Measurements from ENCODE around the gene YIPF5.

The YIPF5 gene

DNA sequence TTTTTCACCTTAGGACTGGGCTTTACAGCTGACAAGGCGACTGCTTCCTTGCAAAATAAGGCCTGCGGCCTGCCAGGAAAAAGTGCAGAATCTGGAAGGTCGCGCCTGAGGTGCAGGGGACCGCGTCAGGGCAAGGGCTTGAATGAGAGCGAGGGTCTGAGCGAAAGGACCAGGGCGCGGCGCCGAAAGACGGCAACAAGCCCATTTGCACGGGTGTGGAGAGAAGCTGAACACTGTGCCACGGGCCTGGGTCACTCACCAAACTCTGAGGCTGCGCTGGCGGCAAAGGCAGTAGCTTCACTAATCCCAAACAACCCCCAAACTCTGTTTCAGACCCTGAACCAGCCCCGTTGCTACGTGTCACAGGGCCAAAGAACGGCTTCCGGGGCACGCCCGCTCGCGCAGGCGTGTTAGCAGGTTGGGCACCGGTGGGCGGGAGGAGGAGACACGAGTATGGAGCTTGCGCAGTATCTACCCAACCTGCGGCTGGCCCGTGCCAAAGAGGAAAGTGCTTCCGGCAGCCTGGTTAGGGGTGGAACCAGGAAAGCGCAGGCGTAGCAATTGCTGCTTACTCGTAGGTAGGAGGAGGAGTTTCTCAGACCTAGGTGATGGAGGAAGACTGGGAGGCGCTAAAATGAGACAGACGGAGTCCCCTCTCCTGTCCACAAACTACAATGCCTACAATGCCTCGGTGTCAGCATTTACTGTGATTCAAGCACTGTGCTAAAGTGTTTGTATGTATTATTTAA, at the start of gene YIPF5, which contains the start of gene KCTD16:
Gene YIPF5 (minus strand): TSS at position 384 of the 749 bp plus-strand sequence. CDS start 704 bp downstream, outside the sequence.
Gene KCTD16 (plus strand): TSS at position 598 of the 749 bp plus-strand sequence.
- DNase-seq = peak; percentile 81 to 92

DNA sequence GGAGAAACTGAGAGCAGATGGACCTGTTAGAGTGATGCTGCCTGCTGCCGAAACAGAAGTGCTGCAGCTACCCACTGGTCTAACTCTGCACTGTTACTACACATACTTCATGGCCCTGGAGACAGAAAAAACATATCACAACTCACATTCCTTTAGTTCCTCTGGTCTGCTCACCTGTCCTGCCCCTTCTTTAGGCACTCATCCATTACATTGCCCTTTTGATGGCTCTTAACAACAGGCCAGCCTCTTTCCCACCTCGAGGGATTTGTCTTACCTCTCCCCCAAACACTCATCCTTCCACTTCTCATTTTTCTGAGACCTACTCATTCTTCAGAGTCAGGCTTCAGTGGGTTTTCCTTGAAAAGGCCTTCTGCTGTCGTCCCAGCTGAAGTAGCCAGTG, 49.4 kb upstream of the YIPF5 start:
- DNase-seq = no peak

DNA sequence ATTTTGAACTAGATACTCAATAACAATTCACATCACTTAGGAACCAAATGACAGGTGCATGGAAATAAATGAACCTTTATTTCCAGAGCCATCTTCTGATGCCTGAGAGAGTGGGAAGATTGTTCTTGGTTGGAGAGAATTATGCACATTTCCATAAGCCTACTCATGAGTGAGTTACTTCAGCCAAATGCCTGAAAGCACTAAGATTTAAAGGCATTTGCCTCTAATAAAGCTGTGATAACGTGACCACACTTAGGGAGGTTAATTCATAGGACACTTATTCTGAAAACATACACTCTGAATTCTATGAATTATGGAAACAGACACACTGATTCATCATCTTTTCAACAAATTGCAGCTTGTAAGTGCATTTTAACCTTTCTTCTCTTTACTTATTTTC, 40.2 kb upstream of the YIPF5 start:
- no peak for DNase-seq

DNA sequence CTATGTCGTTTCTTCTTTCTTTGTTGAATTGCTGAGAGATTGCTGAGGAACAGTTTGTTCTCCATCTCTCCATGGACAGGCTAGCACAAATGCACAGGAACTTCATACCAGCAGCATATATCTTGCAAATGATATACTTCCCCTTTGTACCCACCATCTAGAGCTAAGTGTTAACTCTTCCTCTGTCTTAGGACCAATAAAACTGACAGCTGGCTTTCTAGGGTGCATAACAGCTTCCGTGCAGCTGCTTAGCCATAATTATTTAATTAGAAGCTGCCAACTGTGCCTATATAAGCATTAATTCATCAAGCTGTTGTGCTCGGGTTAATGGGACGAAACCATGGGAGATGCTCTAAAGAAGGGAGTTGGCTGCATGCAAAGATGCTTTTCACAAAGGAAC, 38.9 kb upstream of the YIPF5 start:
- DNase-seq = no peak

DNA sequence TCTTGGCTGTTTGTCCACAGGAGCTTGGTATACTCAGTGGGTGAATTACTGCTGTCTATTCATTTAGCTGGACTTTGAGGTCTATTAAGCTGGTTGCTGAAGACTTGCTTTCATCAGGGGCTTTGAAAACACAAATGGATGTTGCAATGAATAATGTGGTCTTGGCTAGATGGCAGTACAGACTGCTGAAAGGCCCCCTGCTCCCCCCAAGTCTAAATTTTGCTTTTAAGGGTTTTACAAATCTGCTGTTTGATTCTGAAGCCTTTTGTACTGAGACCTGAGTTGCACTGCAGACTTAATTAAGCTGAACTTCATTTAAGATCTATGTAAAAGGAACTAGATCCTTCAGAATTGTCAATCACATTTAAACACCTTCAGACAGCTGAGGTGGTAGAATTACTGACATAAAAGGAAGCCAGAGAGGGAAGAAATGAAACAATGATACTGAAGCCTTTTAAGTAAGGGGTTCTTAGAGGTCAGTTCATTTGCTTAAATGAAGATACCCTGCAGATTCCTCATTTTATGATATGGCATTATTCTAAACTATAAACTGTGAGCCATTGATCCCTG, 37.5 kb upstream of the YIPF5 start:
- no peak for DNase-seq

DNA sequence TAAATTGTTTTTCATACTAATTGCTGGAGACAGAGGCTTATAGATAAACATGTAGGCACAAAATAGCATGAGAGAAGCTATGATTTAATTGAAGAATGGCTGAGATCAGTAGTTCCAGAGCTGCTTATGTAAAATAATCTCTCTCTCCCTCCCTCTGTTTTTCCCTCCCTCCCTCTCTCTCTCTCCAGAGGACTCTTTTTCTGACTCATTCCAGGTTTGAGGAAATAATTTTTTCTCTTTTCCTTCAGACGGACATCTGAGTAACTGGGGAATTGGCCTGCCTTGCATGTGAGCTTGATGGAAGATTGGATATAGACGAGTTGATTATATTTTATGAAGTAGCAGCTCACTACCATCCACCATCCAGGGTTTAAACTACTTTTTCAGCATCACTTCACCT, 35.7 kb upstream of the YIPF5 start:
- no peak for DNase-seq

DNA sequence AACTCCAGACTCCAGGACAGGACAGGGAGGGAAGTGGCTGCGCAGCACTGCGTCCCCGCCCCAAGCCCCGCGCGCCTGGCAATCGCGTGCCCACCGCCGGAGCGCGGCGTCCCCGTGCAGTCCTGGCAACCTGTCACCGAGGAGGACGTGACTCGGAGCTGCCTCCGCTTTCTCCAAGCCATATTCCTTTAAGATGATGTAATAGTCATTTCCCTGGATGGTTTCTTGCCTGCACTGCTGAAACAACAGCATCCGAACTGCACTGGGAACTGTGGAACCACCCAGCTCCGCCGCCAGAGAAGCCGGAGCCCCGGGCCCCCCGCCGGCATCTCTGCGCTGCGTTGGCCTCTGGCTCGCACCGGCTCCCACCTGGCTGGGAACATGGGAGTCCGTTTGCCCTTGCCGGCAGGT, 34.7 kb upstream of the YIPF5 start:
- DNase-seq = no peak

DNA sequence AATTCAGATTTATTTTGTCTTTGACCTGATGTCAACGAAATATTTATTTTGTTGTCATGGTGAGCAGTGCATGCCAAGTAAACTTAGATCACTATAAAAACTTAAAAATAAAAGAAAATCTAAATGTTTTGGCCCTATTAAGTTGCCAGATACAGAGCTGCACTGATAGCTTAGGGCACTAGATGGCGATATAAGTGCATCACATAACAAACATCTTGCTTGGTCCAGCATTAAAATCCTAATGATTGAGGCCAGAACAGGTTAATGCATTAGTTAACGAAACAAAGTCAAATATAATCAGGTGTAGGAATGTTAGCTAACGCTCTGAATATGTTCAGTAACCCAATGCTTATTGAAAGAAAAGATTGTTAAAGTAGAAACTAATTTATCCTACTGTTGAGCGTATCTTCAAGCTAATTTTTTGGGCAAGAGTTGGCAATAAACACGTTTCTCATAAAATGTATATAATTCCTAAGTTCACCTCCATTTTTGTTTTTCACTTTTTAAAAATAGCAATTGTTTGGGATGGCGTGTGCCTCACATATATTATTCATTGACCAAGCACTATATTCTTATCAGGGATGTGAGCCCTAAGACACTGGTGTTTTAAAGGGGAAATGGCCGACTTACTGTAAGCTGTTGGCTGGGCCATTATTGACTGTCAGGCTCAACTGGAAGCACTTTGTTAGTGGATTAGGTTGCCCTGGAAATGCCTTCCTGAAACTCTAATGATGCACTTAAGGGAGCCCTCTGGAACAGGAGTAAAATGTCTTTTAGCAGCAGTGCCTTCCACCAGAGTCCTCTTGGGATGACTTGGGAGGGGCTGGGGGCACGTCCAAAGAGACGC, 33.5 kb upstream of the YIPF5 start:
- no peak for DNase-seq

DNA sequence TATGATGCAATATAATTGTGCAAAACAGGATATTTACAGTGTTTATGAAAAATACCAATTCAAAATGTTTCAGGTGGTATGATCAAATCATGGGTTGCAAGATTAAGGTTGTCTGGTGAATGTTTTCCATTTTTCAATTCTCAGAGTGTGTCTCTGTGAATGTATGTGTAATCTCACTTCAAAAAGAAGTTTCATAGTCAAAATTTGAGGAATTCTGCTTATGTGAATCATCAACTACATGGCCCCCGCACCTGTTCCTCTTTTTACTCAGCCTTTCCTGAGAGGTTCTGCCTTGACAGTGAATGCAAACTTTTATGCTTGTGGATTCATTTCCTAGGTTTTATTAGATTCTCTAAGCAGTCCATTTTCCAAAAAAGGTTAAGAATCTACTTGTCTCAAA, 32.3 kb upstream of the YIPF5 start:
- no peak for DNase-seq

DNA sequence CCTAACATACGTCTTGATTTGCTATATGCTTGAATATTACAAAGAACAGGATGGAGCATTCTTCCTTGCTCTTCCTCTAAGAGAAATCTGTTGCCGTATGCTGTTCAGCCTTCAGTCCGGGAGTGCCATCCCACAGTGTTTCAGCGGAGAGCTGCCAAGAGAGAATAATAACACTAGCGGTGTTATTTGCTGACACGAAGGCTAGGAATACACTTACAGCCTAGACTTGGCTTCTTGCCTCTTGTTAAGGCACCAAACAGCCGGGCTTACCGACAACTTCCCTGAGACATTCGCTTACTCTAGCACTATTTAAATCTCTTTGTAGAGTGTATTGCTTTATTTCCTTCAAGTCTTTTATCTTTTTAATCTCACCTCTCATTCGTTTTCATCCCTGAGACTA, 31.6 kb upstream of the YIPF5 start:
- DNase-seq = no peak

DNA sequence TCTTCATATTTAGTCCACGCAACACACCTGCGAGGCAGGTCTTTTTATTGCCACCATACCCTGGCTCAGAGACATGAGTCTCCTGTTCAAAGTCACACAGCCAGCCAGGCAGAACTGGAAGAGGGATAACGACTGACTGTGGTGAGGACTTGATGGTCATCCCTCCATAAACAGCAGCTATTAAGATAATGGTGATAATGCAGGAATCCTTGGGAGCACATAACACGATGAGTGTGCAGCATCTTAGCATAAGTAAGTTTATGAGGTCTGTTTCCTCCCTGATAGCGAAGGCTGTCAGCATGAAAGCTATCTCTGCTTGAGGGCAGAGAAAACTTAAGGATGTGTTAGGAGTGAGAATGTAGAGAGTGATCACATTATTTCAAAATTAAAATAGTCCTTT, 31.1 kb upstream of the YIPF5 start:
- DNase-seq = no peak

DNA sequence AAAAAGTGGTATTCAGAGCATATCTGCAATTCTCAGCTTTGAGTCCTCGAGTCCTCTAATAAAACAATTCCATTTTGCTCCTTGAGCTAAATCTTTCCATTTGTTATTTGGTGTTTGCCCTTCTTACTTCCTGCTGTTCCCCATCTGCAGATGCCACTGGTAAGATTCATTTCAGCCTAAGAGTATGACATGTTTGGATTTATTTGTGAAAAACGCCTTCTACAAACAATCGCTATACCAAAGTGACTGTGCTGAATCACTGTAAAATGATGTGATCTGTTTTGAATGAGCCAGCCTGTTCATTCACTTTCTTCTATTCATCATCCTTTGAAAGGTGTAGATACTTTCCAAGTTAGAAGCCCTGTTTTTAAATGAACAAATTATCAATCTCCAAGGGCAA, 27.9 kb upstream of the YIPF5 start:
- DNase-seq = no peak

DNA sequence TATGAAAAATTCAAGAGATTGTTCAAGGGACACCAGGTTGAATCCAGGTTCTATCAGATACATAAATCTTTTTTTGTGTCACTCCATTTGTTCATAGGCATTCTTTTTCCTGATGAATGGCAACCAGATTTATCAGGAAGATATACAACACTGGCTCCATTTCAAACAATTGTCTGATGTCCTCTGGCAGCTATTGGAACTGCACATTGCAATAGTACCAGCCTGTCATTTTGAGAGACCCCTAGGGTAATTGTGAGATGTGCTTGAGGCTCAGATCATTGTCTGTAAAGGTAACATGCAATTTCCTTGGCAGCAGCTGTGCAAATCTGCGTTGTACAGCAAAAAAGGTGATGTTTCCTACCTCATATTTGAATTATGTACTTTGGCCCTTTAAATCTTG, 26.2 kb upstream of the YIPF5 start:
- DNase-seq = no peak

DNA sequence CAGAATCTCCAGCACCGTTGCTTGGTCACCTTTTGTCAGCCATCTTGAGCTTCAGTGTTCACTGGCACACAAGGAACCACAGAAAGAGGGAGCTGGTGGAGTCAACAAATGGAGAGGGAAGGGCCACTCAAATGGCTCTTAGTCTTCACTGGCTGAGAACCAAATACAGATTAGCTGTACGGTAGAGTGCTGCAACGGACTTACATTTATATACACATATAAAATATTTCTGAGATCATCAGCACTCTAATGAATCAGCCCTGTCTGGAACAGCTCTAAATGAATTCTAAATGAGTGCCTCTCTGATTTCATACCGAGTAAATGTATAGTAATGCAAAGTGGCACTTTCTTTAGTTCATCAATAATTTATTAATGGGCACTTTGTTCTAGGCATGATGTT, 25.0 kb upstream of the YIPF5 start:
- DNase-seq = no peak

DNA sequence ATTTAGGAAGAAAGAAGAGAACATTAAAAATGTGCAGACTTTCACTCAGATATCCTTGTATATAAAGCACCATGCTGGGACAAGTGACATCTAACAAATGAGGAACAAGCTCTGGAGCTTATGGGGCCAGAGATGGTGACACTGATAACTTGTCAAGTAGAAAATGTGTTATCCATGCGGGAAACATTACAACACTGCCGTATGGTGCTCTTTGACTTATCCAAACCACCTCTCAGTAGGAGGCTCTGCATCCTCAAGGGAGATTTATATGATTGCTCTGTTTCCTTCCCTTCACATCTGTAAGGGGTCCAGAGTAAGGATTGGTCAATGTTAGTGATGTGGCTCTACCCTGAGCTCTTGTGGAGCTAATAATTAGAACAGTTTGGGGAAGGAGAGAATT, 23.7 kb upstream of the YIPF5 start:
- no peak for DNase-seq

DNA sequence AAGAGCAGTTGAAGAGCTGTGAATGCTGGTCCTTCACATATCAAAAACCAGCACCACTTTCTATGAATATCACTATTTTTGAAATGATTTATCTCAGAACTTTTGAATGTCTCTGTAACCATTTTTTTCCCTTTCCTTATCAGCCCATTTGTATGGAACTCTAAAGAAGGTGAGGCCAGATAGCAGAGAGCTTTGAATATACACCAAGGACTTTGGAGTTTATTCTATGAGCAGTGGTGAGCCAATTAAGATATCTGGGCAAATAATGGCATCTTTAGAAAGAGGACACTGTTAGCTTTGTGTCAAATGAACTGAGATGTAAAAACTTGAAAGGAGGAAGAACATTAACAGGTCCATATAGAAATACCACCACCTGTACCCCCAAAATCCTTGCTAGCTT, 22.2 kb upstream of the YIPF5 start:
- no peak for DNase-seq

DNA sequence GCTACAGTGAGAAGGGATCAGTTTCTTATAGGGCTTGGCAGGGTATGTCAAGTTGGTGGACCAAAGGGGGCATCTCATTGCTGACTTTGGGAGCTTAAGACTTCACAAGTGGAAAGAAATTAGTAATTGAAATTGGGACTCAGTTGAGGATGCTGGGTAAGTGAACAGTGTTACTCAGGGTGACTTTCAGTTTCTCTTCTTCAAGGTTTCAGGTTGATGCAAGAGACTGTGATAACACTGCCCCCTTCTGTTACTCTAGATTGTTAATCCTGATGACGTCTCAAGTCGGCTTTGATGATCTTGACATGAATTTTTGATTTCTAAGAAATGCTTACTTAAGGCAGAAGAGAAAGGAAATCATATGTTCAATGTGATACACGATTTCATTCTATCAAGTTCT, 21.5 kb upstream of the YIPF5 start:
- peak in 1 of 2 donors; percentile 87 for DNase-seq

DNA sequence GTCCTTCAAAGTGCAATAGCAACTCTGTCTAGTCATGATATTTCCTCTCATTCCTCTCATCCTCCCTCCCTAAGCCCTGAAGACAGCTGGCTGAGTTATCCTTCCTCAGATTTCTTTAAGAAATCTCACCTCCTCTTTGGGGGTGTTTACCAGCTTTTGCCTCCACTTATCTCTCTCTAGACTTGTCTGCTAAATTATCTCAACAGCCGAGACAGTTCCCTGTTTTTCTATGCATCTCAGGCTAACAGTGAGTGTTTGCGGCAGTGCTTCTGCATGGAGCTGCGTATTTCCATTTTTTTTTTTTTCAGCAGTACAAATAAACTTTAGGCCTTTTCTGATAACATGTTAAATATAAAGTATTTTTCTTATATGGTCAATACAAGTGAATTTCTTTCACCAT, 21.1 kb upstream of the YIPF5 start:
- DNase-seq = no peak

DNA sequence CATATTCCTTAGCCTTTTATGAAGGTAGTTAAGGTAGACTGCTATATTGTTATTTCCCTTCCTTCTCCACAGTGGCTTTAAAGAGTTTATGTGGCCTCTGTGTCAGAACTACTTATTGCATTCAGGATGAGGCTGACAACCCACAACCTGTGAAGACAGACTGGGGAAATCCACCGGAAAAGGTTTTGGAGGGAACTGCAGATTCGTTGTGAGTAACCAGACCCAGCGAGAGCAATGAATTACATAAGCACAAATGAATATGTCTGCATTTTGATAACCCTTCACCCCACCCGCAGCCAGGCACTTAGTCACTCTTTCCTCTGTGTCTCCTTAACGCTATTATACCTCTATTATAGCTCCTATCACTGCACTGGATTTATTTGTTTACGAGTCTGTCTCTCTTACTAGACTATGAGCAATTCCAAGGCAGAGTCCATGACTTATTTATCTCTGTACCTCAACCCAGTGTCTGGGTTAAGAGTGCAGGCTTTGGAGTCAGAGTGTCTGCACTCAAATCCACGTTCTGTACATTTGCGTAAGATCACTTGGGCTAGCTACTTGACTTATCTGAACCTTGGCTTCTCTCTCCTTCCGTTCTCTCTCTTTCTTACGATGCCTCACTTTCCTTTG, 19.5 kb upstream of the YIPF5 start:
- peak in 1 of 2 donors; percentile 97 for DNase-seq

DNA sequence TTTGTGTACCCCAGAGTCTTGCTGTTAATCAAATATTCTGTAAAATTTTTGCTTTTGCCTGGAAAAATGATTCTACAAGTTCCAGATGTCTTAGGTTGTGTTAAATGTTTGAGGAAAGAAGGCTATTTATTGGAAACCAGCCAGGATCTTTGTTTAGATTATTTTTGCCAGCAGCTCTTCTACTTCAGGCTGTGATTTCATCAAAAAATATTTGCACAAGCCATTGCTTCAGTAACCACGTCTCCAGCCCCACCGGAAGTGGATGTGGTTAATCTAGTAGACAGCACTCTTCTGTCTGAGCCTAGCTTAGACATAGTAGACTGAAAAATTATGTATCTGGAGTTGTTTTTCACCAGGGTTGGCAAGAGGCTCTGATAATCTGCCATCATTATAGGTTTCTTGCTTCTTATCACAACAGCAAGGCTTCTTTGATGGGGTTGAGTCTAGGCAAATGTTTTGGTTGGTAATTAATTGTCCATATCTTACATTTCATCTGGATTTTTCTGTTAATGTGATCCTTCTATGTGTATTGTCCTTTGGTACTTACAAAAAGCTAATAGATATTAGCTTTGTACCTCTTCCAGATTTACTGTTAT, 17.3 kb upstream of the YIPF5 start:
- DNase-seq = peak in 1 of 2 donors; percentile 76

DNA sequence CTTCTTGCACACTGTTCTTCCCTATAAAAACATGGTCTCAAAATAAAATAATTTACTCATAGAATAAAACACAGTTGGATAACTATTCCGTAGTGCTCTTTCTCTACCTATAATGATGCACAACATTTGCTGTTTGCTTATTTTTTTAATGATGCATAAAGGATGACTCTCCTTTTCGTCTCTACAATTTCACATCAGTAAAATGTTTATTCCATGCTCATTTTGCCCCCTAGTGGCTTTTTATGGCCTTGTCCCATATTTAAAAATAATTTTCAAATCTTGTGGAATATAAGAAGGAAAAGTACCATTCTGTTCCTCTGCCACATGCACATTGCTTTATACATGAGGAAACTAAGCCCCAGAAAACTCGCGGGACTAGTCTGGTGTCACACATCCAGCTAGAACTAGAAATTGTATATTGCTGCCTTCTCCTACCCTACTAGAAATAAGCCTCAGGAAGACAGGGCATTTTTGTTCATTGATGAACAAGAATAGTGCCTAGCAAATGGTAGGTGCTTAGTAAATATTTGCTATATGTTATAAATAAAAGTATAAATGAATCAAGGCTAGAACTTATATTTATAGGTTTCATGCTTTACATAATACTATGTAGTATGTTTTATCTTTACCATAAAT, 12.9 kb upstream of the YIPF5 start:
- peak in 1 of 2 donors; percentile 20 for DNase-seq

DNA sequence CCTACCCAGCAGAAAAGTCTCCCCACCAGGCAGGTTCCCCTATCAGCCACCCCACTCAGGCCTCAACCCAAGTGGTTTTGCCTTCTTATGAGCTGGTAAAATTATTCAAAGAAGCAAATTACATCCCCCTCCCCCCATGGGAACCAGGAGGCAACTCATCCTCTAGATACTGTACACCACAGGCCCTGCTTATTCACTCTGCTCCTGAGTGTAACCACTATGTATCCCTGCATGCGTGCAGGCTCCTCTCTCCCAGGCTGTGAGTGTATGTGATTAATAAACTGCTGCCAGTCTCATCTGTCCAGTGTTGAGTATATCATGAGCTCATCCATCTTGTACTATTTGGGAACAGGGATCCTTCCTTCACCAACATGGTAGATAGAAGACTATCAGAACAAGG, 8.8 kb upstream of the YIPF5 start:
- no peak for DNase-seq
